K562 (cell line): ENCODE measurements around the gene STON2. TPM values are rescaled to one million over a fixed set of nuclear protein-coding genes. Genes with fewer than 3 reads are reported as not detected.

Experiments used
- ASH1L ChIP-seq: fragments of 450-650 bp; IDR thresholded peaks from 2 replicates; pipeline ENCODE4 v1.6.1; 2018; ENCODE audit warnings: borderline replicate concordance, mild to moderate bottlenecking, low read depth; ENCODE audit not compliant: partially characterized antibody
- CEBPG ChIP-seq, 3 experiments: fragments of 200-800 bp in 1 of 3; sonication (Bioruptor generic) in 1 of 3; sonication (generic) in 1 of 3; formaldehyde crosslinking in 1 of 3; IDR thresholded peaks in 2 of 3; conservative IDR thresholded peaks in 1 of 3; 2 replicates each; pipeline versions ENCODE4 v1.6.1 to v1.8.0; 2016 to 2022; ENCODE audit warnings: missing compliant biosample characterization in 2 of 3, missing genetic modification characterization in 2 of 3, mild to moderate bottlenecking in 1 of 3, missing genetic modification reagents in 1 of 3
- ESRRB ChIP-seq: fragments of 250-450 bp; sonication (Bioruptor Pico); IDR thresholded peaks from 2 replicates; pipeline ENCODE4 v1.5.0; 2020; ENCODE audit warnings: mild to moderate bottlenecking, moderate library complexity, borderline replicate concordance
- ETV6 ChIP-seq, 3 experiments: fragments of 150-350 bp in 1 of 3; sonication (generic) in 1 of 3; formaldehyde crosslinking in 1 of 3; IDR thresholded peaks; 2 replicates each; pipeline versions ENCODE4 v1.6.1 to v1.8.0; 2014 to 2022; ENCODE audit warnings: borderline replicate concordance in 2 of 3, low read depth in 2 of 3, antibody characterized with exemption in 1 of 3, low read length in 1 of 3, mild to moderate bottlenecking in 1 of 3, missing genetic modification reagents in 1 of 3
- GATAD2B ChIP-seq: fragments of 450-650 bp; IDR thresholded peaks from 2 replicates; pipeline ENCODE4 v1.6.1; 2017; ENCODE audit warnings: mild to moderate bottlenecking, borderline replicate concordance
- GTF2F1 ChIP-seq: IDR thresholded peaks from 2 replicates; pipeline ENCODE4 v1.6.1; 2011; ENCODE audit warnings: low read depth, low read length, improper control_type of control experiment
- JUNB ChIP-seq: fragments of 450-650 bp; formaldehyde crosslinking; conservative IDR thresholded peaks from 2 replicates; pipeline ENCODE4 v1.4.0; 2020; ENCODE audit warnings: mild to moderate bottlenecking
- LCOR ChIP-seq: sonication (generic); formaldehyde crosslinking; IDR thresholded peaks from 2 replicates; pipeline ENCODE4 v1.8.0; 2022; ENCODE audit warnings: mild to moderate bottlenecking, missing genetic modification reagents
- SMAD4 ChIP-seq: fragments of 250-450 bp; sonication (Bioruptor Pico); conservative IDR thresholded peaks from 2 replicates; pipeline ENCODE4 v1.8.0; 2021; ENCODE audit warnings: inconsistent platforms, mild to moderate bottlenecking, moderate library complexity
- SMARCB1 ChIP-seq: IDR thresholded peaks from 2 replicates; pipeline ENCODE4 v1.6.1; 2011; ENCODE audit warnings: improper control_type of control experiment, low read depth; ENCODE audit not compliant: insufficient read length
- SP1 ChIP-seq: sonication (generic); formaldehyde crosslinking; IDR thresholded peaks from 2 replicates; pipeline ENCODE4 v1.8.1; 2022; ENCODE audit warnings: mild to moderate bottlenecking, missing genetic modification reagents
- ZNF263 ChIP-seq: sonication (generic); formaldehyde crosslinking; IDR thresholded peaks from 2 replicates; pipeline ENCODE4 v1.8.0; 2022; ENCODE audit warnings: mild to moderate bottlenecking, missing genetic modification reagents, borderline replicate concordance
- ZNF586 ChIP-seq: fragments of 450-650 bp; formaldehyde crosslinking; conservative IDR thresholded peaks from 2 replicates; pipeline ENCODE4 v1.4.0; 2020; ENCODE audit warnings: mild to moderate bottlenecking, moderate library complexity
- polyA plus RNA-seq, 8 experiments: library from polyadenylated mRNA; depleted of rRNA in 4 of 8; stranded (reverse) in 5 of 8; unstranded in 3 of 8; fragments of >200 nt; fragmentation: Nextera tagmentation in 2 of 8; fragmentation: Illumina TruSeq in 1 of 8; extraction: Ambion mirVana in 2 of 8; extraction: Trizol in 1 of 8; gene quantifications; 2 replicates each; pipeline versions ENCODE4 v1.2.1 to v1.2.3, GENCODE V29; 2011 to 2014; ENCODE audit warnings: inconsistent platforms in 1 of 8, missing spikeins in 1 of 8
- total RNA-seq, 7 experiments: library from RNA; depleted of rRNA in 6 of 7; stranded (reverse); fragments of >200 nt in 6 of 7; fragmentation: Illumina TruSeq in 2 of 7; extraction: Trizol in 2 of 7; gene quantifications; 2 replicates each; pipeline versions ENCODE4 v1.2.1 to v1.2.3, GENCODE V29; 2011 to 2021; ENCODE audit warnings: low replicate concordance in 1 of 7
- TF ChIP-seq, protein P1 (sequence below): fragments of 450-650 bp; IDR thresholded peaks from 2 replicates; pipeline ENCODE4 v1.6.1; 2016; ENCODE audit warnings: low read depth, mild to moderate bottlenecking, moderate library complexity
- TF ChIP-seq, protein P2 (sequence below): fragments of 450-650 bp; IDR thresholded peaks from 2 replicates; pipeline ENCODE4 v1.6.1; 2018; ENCODE audit not compliant: partially characterized antibody
- TF ChIP-seq, protein P3 (sequence below): sonication (generic); formaldehyde crosslinking; IDR thresholded peaks from 2 replicates; pipeline ENCODE4 v1.8.1; 2023; ENCODE audit warnings: mild to moderate bottlenecking, missing genetic modification reagents
- TF ChIP-seq, protein P4 (sequence below): fragments of 250-450 bp; sonication (Bioruptor Pico); IDR thresholded peaks from 2 replicates; pipeline ENCODE4 v1.8.0; 2022; ENCODE audit warnings: inconsistent platforms, mild to moderate bottlenecking, moderate library complexity, borderline replicate concordance

STON2 gene
- total and polyA plus RNA-seq, 9 of the 15 experiments (the other 6 are each of a cell fraction or from before 2014, with no cell fraction given): 7.8 to 99.3 (median 53.5) TPM

DNA sequence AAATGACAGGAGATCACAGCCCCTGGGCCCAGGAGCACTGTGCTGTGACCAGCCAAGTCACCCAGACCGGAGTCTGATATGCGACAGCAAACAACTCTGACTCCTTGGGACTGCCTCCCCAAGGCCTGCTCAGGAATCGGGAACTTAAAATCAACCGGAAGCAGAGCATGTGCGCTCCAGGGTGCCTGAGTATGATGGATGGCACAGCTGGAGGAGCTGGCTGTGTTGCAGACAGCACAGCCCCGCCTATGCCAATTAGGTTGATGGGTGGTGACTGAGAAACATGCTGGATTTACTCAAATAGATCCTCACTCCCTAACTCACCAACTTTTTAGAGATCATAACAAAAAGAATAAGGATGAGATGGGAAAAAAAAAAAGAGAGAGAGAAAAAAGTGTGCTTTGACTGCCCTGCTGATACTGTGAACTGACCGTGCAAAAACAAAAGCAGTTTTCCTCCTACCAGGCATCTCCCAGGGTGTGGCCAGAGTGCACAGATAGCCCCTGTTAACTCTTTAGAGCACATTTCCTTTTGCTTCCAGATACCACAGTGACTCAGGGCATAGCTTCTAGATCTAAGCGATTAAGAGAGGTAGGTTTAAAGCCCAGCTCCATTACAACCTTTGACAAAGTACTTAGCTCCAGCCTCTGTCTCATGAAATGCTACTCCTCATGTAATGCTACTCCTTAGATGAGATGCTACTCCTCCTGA, 27.4 kb upstream of the STON2 start (continued):
- no peak for TF ChIP-seq ESRRB
- TF ChIP-seq CEBPG (CRISPR knock-in tag; IDR thresholded peaks at IDR 0.05): no peak
- TF ChIP-seq CEBPG (tag; conservative IDR thresholded peaks at IDR 0.05 in 1 of 2, IDR thresholded peaks at IDR 0.05 in 1 of 2): no peak
- no peak for TF ChIP-seq GTF2F1
- 0 out of 2 replicates have a peak, but pooled peaks have one; percentile 13 for TF ChIP-seq GATAD2B
- TF ChIP-seq ZNF586: no peak
- TF ChIP-seq JUNB (CRISPR knock-in tag): no peak
- TF ChIP-seq, protein P1, sequence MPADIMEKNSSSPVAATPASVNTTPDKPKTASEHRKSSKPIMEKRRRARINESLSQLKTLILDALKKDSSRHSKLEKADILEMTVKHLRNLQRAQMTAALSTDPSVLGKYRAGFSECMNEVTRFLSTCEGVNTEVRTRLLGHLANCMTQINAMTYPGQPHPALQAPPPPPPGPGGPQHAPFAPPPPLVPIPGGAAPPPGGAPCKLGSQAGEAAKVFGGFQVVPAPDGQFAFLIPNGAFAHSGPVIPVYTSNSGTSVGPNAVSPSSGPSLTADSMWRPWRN: no peak
- TF ChIP-seq ETV6 (IDR thresholded peaks at IDR 0.05; ENCODE audit: borderline replicate concordance in 1 of 2, low read depth in 2 of 2, low read length in 1 of 2): peak in 1 of 2 experiments; percentile 49; a peak in 1 of 4 replicates
- TF ChIP-seq ETV6 (CRISPR knock-in tag; IDR thresholded peaks at IDR 0.05; ENCODE audit: borderline replicate concordance): no peak
- TF ChIP-seq, protein P2, sequence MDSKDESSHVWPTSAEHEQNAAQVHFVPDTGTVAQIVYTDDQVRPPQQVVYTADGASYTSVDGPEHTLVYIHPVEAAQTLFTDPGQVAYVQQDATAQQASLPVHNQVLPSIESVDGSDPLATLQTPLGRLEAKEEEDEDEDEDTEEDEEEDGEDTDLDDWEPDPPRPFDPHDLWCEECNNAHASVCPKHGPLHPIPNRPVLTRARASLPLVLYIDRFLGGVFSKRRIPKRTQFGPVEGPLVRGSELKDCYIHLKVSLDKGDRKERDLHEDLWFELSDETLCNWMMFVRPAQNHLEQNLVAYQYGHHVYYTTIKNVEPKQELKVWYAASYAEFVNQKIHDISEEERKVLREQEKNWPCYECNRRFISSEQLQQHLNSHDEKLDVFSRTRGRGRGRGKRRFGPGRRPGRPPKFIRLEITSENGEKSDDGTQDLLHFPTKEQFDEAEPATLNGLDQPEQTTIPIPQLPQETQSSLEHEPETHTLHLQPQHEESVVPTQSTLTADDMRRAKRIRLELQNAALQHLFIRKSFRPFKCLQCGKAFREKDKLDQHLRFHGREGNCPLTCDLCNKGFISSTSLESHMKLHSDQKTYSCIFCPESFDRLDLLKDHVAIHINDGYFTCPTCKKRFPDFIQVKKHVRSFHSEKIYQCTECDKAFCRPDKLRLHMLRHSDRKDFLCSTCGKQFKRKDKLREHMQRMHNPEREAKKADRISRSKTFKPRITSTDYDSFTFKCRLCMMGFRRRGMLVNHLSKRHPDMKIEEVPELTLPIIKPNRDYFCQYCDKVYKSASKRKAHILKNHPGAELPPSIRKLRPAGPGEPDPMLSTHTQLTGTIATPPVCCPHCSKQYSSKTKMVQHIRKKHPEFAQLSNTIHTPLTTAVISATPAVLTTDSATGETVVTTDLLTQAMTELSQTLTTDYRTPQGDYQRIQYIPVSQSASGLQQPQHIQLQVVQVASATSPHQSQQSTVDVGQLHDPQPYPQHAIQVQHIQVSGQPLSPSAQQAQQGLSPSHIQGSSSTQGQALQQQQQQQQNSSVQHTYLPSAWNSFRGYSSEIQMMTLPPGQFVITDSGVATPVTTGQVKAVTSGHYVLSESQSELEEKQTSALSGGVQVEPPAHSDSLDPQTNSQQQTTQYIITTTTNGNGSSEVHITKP: peak; percentile 18
- peak; percentile 29; the same call in 1 of the 2 replicates for TF ChIP-seq SP1 (CRISPR knock-in tag)
- TF ChIP-seq ZNF263 (CRISPR knock-in tag): peak; percentile 27; the same call in 1 of the 2 replicates
- peak; percentile 58; the same call in 1 of the 2 replicates for TF ChIP-seq LCOR
- TF ChIP-seq ASH1L: no peak
- TF ChIP-seq SMAD4 (CRISPR knock-in tag): peak; percentile 88
- TF ChIP-seq, protein P3, sequence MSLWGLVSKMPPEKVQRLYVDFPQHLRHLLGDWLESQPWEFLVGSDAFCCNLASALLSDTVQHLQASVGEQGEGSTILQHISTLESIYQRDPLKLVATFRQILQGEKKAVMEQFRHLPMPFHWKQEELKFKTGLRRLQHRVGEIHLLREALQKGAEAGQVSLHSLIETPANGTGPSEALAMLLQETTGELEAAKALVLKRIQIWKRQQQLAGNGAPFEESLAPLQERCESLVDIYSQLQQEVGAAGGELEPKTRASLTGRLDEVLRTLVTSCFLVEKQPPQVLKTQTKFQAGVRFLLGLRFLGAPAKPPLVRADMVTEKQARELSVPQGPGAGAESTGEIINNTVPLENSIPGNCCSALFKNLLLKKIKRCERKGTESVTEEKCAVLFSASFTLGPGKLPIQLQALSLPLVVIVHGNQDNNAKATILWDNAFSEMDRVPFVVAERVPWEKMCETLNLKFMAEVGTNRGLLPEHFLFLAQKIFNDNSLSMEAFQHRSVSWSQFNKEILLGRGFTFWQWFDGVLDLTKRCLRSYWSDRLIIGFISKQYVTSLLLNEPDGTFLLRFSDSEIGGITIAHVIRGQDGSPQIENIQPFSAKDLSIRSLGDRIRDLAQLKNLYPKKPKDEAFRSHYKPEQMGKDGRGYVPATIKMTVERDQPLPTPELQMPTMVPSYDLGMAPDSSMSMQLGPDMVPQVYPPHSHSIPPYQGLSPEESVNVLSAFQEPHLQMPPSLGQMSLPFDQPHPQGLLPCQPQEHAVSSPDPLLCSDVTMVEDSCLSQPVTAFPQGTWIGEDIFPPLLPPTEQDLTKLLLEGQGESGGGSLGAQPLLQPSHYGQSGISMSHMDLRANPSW (CRISPR knock-in tag): no peak
- peak; percentile 90 for TF ChIP-seq SMARCB1
- TF ChIP-seq, protein P4, sequence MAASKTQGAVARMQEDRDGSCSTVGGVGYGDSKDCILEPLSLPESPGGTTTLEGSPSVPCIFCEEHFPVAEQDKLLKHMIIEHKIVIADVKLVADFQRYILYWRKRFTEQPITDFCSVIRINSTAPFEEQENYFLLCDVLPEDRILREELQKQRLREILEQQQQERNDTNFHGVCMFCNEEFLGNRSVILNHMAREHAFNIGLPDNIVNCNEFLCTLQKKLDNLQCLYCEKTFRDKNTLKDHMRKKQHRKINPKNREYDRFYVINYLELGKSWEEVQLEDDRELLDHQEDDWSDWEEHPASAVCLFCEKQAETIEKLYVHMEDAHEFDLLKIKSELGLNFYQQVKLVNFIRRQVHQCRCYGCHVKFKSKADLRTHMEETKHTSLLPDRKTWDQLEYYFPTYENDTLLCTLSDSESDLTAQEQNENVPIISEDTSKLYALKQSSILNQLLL (CRISPR knock-in tag): no peak
